HUES48 (cell line): Measurements from ENCODE around the gene FAXDC2.
A peak's percentile ranks its signal among the peaks of the same experiment; 100 is the strongest.

Experiments used
- H3K27ac ChIP-seq: one replicate; pipeline ENCODE4 v1.7.0; 2013; ENCODE audit warnings: low read depth, low read length, inconsistent platforms
- H3K27me3 ChIP-seq: 2 replicates; pipeline ENCODE4 v1.6.1; 2013; ENCODE audit warnings: mild to moderate bottlenecking, low read length; ENCODE audit not compliant: control insufficient read depth, insufficient read depth
- H3K36me3 ChIP-seq: 2 replicates; pipeline ENCODE4 v1.6.1; 2013; ENCODE audit warnings: low read length; ENCODE audit not compliant: control insufficient read depth, insufficient read depth
- H3K4me1 ChIP-seq: 2 replicates; pipeline ENCODE4 v1.6.1; 2013; ENCODE audit warnings: mild to moderate bottlenecking, low read length; ENCODE audit not compliant: control insufficient read depth, insufficient read depth
- H3K4me3 ChIP-seq: 2 replicates; pipeline ENCODE4 v1.5.1; 2013; ENCODE audit warnings: mild to moderate bottlenecking, low read depth, low read length
- H3K9ac ChIP-seq: 2 replicates; pipeline ENCODE4 v1.6.1; 2013; ENCODE audit warnings: mild to moderate bottlenecking, low read depth, low read length, moderate library complexity
- H3K9me3 ChIP-seq: 2 replicates; pipeline ENCODE4 v1.6.1; 2013; ENCODE audit warnings: low read length; ENCODE audit not compliant: control insufficient read depth, insufficient read depth

The FAXDC2 gene

DNA sequence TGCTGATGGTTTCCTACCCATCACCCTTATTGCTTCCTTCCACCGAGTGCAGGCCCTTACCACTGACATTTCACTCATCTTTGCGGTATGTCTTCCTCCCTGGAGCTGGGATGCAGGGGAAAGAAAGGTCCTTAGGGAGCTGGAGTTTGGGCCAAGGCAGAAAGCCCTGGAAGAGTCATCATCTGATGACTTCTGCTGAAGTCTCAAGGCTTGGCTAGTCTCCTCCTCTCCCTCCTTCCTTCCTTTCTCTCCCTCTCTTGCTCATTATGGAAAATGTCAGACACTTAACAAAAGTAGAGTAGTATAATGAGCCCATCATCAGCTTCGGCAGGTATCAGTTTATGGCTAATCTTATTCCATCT lies 55.2 kb downstream of the FAXDC2 start:
- H3K27ac ChIP-seq: peak overlapping the region; percentile 0
- H3K36me3 ChIP-seq: peaks cover 91% of the 10 kb centered on the region

DNA sequence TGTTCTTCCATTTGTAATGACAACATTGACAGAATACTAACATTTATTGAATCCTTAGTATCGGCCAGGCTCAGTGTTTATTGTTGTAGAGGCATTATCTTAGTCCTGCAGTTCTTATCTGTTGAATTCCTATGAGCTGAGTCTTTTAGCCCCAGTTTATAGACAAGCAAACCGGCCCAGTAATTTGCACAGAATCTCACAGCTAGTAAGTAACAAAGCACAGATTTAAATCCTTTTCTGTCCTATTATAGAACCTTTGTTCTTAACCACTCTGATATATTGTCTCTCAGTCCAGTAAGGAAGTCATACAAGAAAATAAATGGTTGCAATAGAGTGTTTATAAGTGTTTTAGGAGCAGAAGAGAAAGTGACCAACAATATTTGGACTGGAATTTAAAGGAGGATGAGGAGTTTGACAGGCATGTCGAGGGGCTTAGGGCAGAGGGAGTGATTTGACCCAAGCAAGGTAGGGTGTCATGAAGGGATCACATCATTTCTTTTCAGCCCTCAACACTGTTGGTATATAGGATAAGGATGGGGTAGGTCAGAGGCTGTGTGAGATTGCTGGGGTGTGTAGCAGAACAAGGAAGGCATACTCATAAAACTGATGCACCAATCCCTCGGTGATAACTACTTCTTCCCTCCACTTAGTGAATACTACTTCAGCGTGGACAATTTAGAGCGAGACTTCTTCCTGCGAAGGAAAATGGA lies 55.7 kb downstream of the FAXDC2 start:
- Histone ChIP-seq H3K36me3 (peaks cover 91% of the 10 kb centered on the region), H3K4me1 (no peaks in the 10 kb centered on the region), H3K9ac (no peak overlapping the region), H3K27me3 (no peaks in the 10 kb centered on the region), H3K27ac (no peak overlapping the region), H3K4me3 (no peak overlapping the region), H3K9me3 (no peaks in the 10 kb centered on the region)

More for the DNA sequence above, 55.2 kb downstream of the FAXDC2 start:
- no peak overlapping the region for H3K4me3 ChIP-seq
- H3K9me3 ChIP-seq: no peaks in the 10 kb centered on the region
- H3K27me3 ChIP-seq: no peaks in the 10 kb centered on the region
- H3K4me1 ChIP-seq: no peaks in the 10 kb centered on the region
- H3K9ac ChIP-seq: no peak overlapping the region

DNA sequence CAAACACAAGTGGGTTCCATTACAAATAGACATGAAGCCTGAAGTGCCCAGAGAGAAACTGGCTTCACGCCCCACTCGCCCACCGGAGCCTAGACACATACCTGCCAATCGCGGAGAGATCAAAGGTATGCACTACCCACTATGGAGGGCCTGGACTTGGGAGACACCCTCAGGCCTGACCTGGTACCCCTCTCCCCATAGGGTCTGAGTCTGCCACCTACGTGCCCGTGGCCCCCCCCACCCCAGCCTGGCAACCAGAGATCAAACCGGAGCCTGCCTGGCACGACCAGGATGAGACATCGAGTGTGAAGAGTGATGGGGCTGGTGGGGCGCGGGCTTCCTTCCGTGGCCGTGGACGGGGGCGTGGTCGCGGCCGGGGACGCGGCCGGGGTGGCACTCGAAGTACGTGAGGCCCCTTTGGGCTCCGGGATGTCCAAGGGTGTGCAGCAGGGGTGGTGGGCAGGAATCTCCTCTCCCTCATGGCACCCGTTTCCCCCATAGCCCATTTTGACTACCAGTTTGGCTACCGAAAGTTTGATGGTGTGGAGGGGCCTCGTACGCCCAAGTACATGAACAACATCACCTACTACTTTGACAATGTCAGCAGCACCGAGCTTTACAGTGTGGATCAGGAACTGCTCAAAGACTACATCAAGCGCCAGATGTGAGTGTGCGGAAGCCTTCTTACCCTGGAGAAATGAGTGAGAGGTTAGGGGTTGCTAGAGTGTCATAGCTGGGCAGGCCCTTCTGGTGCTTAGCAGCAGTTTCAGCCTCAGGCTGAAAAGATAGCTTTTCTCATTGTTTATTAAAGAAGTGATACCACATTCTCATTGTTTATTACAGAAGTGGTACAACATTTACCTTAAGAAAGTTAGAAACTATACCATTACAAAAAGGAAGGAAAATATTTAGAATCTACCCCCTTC lies 56.5 kb downstream of the FAXDC2 start:
- Histone ChIP-seq H3K4me3 (no peak overlapping the region), H3K27me3 (no peaks in the 10 kb centered on the region), H3K36me3 (peaks cover 85% of the 10 kb centered on the region), H3K9ac (no peak overlapping the region), H3K4me1 (no peaks in the 10 kb centered on the region), H3K9me3 (no peaks in the 10 kb centered on the region), H3K27ac (no peak overlapping the region)

- Histone ChIP-seq H3K9ac (no peak overlapping the region), H3K27me3 (no peaks in the 10 kb centered on the region), H3K27ac (no peak overlapping the region), H3K4me1 (peaks cover 16% of the 10 kb centered on the region), H3K36me3 (peaks cover 65% of the 10 kb centered on the region), H3K4me3 (no peak overlapping the region), H3K9me3 (no peaks in the 10 kb centered on the region)
Measured at GRCh38 chr5:154791535-154791934, 58.9 kb downstream of the FAXDC2 start.

DNA sequence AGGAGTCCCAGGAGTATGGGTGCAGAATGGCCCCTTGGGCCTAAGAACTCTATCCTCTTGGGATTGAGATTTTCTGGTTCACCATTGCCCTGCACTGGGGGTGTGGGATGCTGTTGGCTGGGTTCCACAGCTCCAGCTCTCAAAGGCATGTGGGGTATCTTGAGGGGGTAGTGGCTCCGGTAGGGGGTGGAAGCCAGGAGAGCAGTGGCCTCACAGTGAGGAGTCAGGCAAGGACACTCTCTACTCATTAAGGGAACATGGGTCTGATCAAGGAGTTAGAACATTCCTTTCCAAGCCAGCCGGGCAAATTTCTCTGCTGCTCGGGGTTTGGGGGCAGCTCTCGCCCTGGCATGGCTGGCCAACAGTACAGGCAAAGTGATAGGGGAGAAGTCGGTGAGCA lies 62.2 kb downstream of the FAXDC2 start:
- H3K27me3 ChIP-seq: no peaks in the 10 kb centered on the region
- peaks cover 35% of the 10 kb centered on the region for H3K36me3 ChIP-seq
- no peaks in the 10 kb centered on the region for H3K9me3 ChIP-seq
- H3K4me3 ChIP-seq: no peak overlapping the region
- peaks cover 40% of the 10 kb centered on the region for H3K4me1 ChIP-seq
- H3K27ac ChIP-seq: no peak overlapping the region
- H3K9ac ChIP-seq: no peak overlapping the region

DNA sequence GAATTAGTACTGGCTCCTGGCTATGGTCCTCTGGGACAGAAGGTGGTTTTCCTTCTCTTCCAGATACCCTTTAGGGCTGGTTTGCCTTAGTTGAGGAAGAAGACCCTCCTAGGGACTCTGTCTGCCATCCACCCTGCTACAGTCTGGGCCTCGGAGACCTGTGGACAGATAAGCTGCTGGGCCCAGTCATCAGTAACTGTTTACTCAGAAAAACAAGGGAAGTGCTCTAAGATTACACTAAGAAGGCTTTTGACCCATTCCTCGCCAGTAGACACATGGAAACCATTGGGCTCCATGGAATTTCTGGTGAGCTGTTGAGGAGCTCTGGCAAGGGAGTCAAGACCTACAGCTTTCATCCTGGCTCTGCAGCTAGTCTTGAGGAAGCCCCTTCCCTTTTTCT lies 64.0 kb downstream of the FAXDC2 start:
- Histone ChIP-seq H3K36me3 (peaks cover 17% of the 10 kb centered on the region), H3K27ac (no peak overlapping the region), H3K4me1 (peaks cover 58% of the 10 kb centered on the region), H3K9ac (no peak overlapping the region), H3K4me3 (no peak overlapping the region), H3K27me3 (no peaks in the 10 kb centered on the region), H3K9me3 (no peaks in the 10 kb centered on the region)

DNA sequence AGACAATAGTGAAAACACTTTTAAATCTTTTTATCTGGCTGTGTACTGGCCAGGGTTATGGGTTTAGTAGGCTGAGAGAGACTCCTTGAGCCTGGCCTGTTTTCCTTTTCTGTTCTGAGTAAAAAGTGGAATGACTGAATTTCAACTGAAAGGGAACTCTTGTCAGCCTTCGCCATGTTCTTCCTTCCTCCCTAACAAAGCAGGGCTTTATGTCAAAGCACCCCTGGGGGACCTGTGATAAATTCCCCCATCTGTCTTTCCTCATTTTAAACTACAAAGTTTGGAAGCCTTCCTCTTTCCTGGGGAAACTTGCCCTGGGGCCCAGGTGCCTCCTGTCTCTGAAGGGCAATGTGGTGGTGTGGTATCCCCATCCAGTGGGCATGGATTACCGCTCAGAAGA lies 65.5 kb downstream of the FAXDC2 start:
- Histone ChIP-seq H3K36me3 (peaks cover 4% of the 10 kb centered on the region; the same call in 1 of the 2 replicates), H3K27ac (peak overlapping the region; percentile 16), H3K4me3 (no peak overlapping the region), H3K9me3 (no peaks in the 10 kb centered on the region), H3K4me1 (peaks cover 58% of the 10 kb centered on the region), H3K9ac (no peak overlapping the region), H3K27me3 (no peaks in the 10 kb centered on the region)

DNA sequence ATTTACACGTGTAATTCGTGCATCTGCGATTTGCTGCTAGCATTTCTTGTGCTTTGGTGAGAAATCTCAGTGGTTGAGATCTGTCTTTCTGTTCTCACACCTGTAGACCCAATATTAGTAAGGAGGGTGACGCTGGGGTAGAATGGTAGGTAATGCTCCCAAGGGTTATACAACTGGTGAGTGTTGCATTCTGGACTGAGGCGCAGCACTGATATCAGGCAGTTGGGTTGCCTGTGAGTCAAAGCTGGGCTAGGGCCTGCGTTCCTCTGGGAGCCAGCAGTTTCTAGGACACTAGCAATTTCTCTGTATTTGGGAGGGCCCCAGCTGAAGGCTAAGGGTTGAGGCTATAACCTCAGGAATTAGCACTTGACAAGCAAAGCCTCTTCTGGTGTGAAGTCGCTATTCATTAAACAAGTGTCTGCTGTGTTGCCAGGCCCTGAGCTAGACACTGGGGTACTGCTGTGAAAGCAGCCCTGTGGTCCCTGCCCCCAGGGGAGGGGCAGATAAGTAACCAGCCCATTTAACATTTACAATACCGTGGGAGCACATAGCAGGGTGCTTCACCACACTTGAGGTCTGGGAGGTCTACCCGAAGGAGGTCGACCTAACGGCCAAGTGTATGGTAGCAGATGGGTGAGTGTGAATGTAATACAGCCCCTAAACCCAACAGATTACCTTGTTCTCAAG lies 66.5 kb downstream of the FAXDC2 start:
- H3K4me3 ChIP-seq: no peak overlapping the region
- no peaks in the 10 kb centered on the region for H3K9me3 ChIP-seq
- H3K27me3 ChIP-seq: no peaks in the 10 kb centered on the region
- H3K36me3 ChIP-seq: no peaks in the 10 kb centered on the region
- peaks cover 59% of the 10 kb centered on the region for H3K4me1 ChIP-seq
- peak overlapping the region; percentile 16 for H3K27ac ChIP-seq
- H3K9ac ChIP-seq: no peak overlapping the region

DNA sequence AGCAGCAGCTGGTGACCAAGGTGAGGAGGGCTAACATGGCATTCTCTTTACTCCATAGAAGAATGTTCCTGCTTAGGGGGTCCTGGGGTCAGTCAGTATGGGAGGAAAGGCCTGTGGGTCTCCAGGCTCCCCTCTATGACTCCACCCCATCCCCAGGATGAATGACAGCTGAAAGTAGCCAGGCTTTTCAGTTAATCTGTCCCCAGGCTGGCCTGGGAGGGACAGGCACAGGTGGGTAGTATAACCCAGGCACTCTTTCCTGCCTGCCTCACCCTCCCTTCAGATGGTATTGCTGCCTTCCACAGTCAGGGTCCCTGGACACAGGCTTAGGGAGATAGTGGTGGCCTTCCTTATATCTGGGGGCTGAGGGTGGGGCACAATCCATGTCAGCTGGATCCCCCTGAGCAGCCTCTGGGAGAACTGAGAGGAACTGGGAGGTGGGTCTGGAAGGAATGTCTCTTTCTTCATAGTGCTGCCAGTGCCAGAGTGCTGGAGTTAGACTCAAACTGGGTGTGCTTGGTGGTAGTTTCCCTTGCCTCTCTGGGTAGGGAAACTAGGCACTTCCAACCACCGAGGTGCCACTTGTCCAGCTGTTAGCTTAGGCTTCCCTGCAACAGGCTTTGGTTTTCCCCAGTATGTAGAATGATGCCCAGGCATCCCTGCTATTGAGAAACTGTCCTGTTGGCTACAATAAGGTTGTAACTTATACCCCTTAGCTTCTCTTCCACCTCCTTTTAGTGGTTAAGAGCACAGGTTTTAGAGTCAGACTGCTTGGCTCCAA lies 67.4 kb downstream of the FAXDC2 start:
- no peaks in the 10 kb centered on the region for H3K9me3 ChIP-seq
- no peak overlapping the region for H3K27ac ChIP-seq
- H3K36me3 ChIP-seq: no peaks in the 10 kb centered on the region
- no peak overlapping the region for H3K4me3 ChIP-seq
- no peak overlapping the region for H3K9ac ChIP-seq
- peaks cover 57% of the 10 kb centered on the region for H3K4me1 ChIP-seq
- no peaks in the 10 kb centered on the region for H3K27me3 ChIP-seq

DNA sequence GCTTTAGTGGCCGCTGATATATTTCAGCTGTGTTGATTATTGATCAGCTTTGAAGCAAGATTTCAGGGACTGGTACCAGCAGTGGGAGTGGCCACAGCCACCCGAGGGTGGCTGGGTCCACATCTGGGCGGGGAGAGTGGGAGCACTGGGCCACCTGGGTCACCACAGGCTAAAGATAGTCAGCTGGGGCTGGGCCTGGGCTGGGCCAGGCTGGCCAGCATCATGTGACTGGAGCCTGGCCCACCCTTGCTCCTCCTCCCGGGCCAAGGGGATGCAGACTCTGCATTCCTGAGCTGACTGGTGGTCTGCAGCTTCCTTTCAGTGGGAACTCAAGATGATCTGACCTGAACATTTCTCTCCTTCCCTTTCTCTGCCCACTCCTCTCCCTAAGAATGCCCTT lies 68.1 kb downstream of the FAXDC2 start:
- Histone ChIP-seq H3K9ac (no peak overlapping the region), H3K27ac (no peak overlapping the region), H3K4me1 (peaks cover 50% of the 10 kb centered on the region)

More for the DNA sequence above, 68.1 kb downstream of the FAXDC2 start:
- Histone ChIP-seq H3K27me3 (no peaks in the 10 kb centered on the region), H3K9me3 (no peaks in the 10 kb centered on the region), H3K36me3 (no peaks in the 10 kb centered on the region), H3K4me3 (no peak overlapping the region)
